PC-3 (cell line): ENCODE data around the gene IL3. TPM values are rescaled to one million over a fixed set of nuclear protein-coding genes. Genes with fewer than 3 reads are reported as not detected.

Experiments used
- ATAC-seq: fragments of 200-7000 bp; cut with Tn5 transposase; 2 replicates; pipeline ENCODE4 v1.9.1; 2020; ENCODE audit warnings: mild to moderate bottlenecking, moderate library complexity
- BruUV-seq: library from RNA; stranded (reverse); fragments of 400-500 nt; replicated peaks from 2 replicates; lab custom pipeline; 2021; lab: Mats Ljungman, UMichigan
- CTCF ChIA-PET: fragments of 300-600 bp; sonication (Branson Sonifier 250); formaldehyde crosslinking; loops from one replicate; lab custom pipeline; 2022; ENCODE audit warnings: antibody characterized with exemption; lab: Charles Lee
- POLR2A ChIA-PET: fragments of 300-600 bp; sonication (Branson Sonifier 250); formaldehyde crosslinking; loops from one replicate; lab custom pipeline; 2022; ENCODE audit warnings: antibody characterized with exemption; ENCODE audit not compliant: unreplicated experiment; lab: Charles Lee
- DNase-seq: peaks from one replicate; pipeline ENCODE4 v3.0.0-alpha.2; 2015
- H2AFZ ChIP-seq: fragments of 300-600 bp; sonication (generic); 2 replicates; pipeline ENCODE4 v1.6.0; 2016; ENCODE audit warnings: antibody characterized with exemption, low read length
- H3F3A ChIP-seq: fragments of 300-600 bp; sonication (generic); one replicate; pipeline ENCODE4 v1.6.0; 2017; ENCODE audit warnings: antibody characterized with exemption, low read length, control low read depth, mild to moderate bottlenecking; ENCODE audit not compliant: unreplicated experiment
- H3K27ac ChIP-seq: fragments of 300-600 bp; sonication (generic); 2 replicates; pipeline ENCODE4 v1.5.1; 2016; ENCODE audit warnings: mild to moderate bottlenecking, low read length
- H3K27me3 ChIP-seq: fragments of 300-600 bp; sonication (generic); 2 replicates; pipeline ENCODE4 v1.6.1; 2016; ENCODE audit warnings: low read length, mixed read lengths
- H3K36me3 ChIP-seq: fragments of 300-600 bp; sonication (generic); 2 replicates; pipeline ENCODE4 v1.6.1; 2016; ENCODE audit warnings: low read depth, mixed run types, low read length, mixed read lengths
- H3K4me1 ChIP-seq: fragments of 300-600 bp; sonication (generic); 2 replicates; pipeline ENCODE4 v1.5.1; 2016; ENCODE audit warnings: low read length; ENCODE audit not compliant: insufficient read depth
- H3K4me2 ChIP-seq: fragments of 300-600 bp; sonication (generic); 2 replicates; pipeline ENCODE4 v1.6.0; 2016; ENCODE audit warnings: low read length
- H3K4me3 ChIP-seq: fragments of 300-600 bp; sonication (generic); 2 replicates; pipeline ENCODE4 v1.5.1; 2016; ENCODE audit warnings: mild to moderate bottlenecking, low read length, mixed read lengths
- H3K79me2 ChIP-seq: fragments of 300-600 bp; sonication (generic); 2 replicates; pipeline ENCODE4 v1.6.1; 2017; ENCODE audit warnings: low read length, mixed read lengths
- H3K9ac ChIP-seq: fragments of 300-600 bp; sonication (generic); 2 replicates; pipeline ENCODE4 v1.6.0; 2016; ENCODE audit warnings: mild to moderate bottlenecking, low read length
- H3K9me2 ChIP-seq: fragments of 300-600 bp; sonication (generic); replicated peaks from 2 replicates; pipeline ENCODE4 v1.6.1; 2016; ENCODE audit warnings: mixed run types, low read length, mixed read lengths
- H3K9me3 ChIP-seq: fragments of 300-600 bp; sonication (generic); 2 replicates; pipeline ENCODE4 v1.6.1; 2016; ENCODE audit warnings: low read length, mixed read lengths
- H4K20me1 ChIP-seq: fragments of 300-600 bp; sonication (generic); 2 replicates; pipeline ENCODE4 v1.6.1; 2016; ENCODE audit warnings: low read length, mixed read lengths
- EZH2 ChIP-seq: fragments of 300-600 bp; sonication (generic); IDR thresholded peaks from one replicate; pipeline ENCODE4 v1.6.1; 2017; ENCODE audit warnings: antibody characterized with exemption, mild to moderate bottlenecking, low read length; ENCODE audit not compliant: unreplicated experiment
- EZH2phosphoT487 ChIP-seq: fragments of 300-600 bp; sonication (generic); IDR thresholded peaks from 2 replicates; pipeline ENCODE4 v1.6.1; 2018; ENCODE audit warnings: mild to moderate bottlenecking, antibody characterized with exemption, low read length, borderline replicate concordance
- intact Hi-C: fragments of 100-400 bp; cut with micrococcal nuclease; formaldehyde crosslinking; loops from 2 replicates; pipeline ENCODE4 v1.9.0; 2023
- total RNA-seq: library from RNA; depleted of rRNA; stranded (reverse); fragments of >200 nt; gene quantifications from 2 replicates; pipeline ENCODE4 v1.2.3, GENCODE V29; 2014
- TF ChIP-seq, protein P1 (sequence below): fragments of 300-600 bp; sonication (generic); conservative IDR thresholded peaks from 2 replicates; pipeline ENCODE4 v1.5.1; 2017; ENCODE audit warnings: antibody characterized with exemption, low read depth, mild to moderate bottlenecking, low read length

Gene IL3
- total RNA-seq, 1 experiment from 2014 or later = not detected

GRCh38 chr5:132011622-132012343 is 48.7 kb upstream of the IL3 start, which contains the start of gene ACSL6:
ACSL6 (minus strand) TSS chr5:132011658; CDS start chr5:132011553, 105 bp downstream.
- BruUV-seq = no TSS peak
- ChIA-PET POLR2A (no interaction called here), CTCF (no interaction called here)
- Histone ChIP-seq H2AFZ (peak within 1 kb of the TSS; percentile 72), H3K9me3 (no peaks in the 10 kb centered on the region), H3K9me2 (no peaks in the 10 kb centered on the region), H3K4me1 (no peaks in the 10 kb centered on the region), H3K79me2 (no peaks in the 10 kb centered on the region), H3F3A (no peaks in the 10 kb centered on the region), H3K27ac (no peak within 1 kb of the TSS), H3K27me3 (no peaks in the 10 kb centered on the region), H3K36me3 (no peaks in the 10 kb centered on the region), H3K9ac (no peak within 1 kb of the TSS), H4K20me1 (no peaks in the 10 kb centered on the region), H3K4me2 (peak within 1 kb of the TSS; percentile 87), H3K4me3 (peak within 1 kb of the TSS; percentile 65)
- no peak for TF ChIP-seq EZH2phosphoT487
- TF ChIP-seq, protein P1, sequence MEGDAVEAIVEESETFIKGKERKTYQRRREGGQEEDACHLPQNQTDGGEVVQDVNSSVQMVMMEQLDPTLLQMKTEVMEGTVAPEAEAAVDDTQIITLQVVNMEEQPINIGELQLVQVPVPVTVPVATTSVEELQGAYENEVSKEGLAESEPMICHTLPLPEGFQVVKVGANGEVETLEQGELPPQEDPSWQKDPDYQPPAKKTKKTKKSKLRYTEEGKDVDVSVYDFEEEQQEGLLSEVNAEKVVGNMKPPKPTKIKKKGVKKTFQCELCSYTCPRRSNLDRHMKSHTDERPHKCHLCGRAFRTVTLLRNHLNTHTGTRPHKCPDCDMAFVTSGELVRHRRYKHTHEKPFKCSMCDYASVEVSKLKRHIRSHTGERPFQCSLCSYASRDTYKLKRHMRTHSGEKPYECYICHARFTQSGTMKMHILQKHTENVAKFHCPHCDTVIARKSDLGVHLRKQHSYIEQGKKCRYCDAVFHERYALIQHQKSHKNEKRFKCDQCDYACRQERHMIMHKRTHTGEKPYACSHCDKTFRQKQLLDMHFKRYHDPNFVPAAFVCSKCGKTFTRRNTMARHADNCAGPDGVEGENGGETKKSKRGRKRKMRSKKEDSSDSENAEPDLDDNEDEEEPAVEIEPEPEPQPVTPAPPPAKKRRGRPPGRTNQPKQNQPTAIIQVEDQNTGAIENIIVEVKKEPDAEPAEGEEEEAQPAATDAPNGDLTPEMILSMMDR = no peak
- no peak for TF ChIP-seq EZH2
- intact Hi-C loops = loop anchor here (10.0 kb wide), 1 partner anchor 453 kb away; no protein-coding TSS in a partner anchor
- DNase-seq (no peak), ATAC-seq (peak; percentile 21)

DNA sequence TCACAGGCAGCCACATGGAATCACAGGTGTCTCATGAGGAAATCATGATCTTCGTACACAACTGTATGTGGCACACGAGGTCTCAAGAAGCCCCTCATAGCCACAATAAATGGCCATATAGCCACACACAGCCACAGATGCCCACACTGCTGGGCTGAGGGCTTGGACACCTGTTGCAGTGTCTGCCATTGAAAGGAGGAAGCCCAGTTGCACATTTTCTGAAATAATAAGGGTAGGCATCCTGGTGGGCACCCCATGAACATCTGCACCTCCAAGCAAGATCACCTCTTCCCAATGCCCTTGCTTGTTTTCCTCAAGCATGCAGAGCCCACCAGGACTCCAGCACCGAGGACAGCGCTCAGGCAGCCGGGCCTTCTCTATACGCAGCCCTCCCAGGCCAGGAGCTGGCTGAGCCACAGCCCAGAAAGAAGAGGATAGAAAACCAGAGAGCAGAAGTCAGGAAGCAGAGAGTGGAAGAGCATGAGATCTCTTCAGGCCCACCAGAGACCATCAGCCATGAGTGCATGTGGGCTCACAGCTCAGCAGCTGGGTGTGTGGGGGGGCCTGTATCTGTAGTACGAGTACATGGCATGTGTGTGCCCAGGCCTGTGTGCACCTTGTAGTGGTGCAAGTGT is 48.0 kb upstream of the IL3 start:
- H3K36me3 ChIP-seq = no peaks in the 10 kb centered on the region
- no peaks in the 10 kb centered on the region for H3K4me1 ChIP-seq
- no peak overlapping the region for H3K27ac ChIP-seq
- no TSS peak for BruUV-seq
- ATAC-seq (no peak), DNase-seq (peak; percentile 22)
- no peaks in the 10 kb centered on the region for H3K9me2 ChIP-seq
- H3K9ac ChIP-seq = no peak overlapping the region
- ChIA-PET CTCF (no interaction called here), POLR2A (no interaction called here)
- no peaks in the 10 kb centered on the region for H3K27me3 ChIP-seq
- no peaks in the 10 kb centered on the region for H3F3A ChIP-seq
- intact Hi-C loops = loop anchor here (10.0 kb wide), 1 partner anchor 452 kb away; no protein-coding TSS in a partner anchor
- H4K20me1 ChIP-seq = no peaks in the 10 kb centered on the region
- H2AFZ ChIP-seq = no peak overlapping the region
- H3K4me2 ChIP-seq = no peak overlapping the region
- no peak overlapping the region for H3K4me3 ChIP-seq
- TF ChIP-seq EZH2 = no peak
- TF ChIP-seq, protein P1 = no peak
- TF ChIP-seq EZH2phosphoT487 = no peak
- H3K9me3 ChIP-seq = no peaks in the 10 kb centered on the region
- no peaks in the 10 kb centered on the region for H3K79me2 ChIP-seq
